ENCODE measurements around the gene TRIM62.

Gene TRIM62

DNA sequence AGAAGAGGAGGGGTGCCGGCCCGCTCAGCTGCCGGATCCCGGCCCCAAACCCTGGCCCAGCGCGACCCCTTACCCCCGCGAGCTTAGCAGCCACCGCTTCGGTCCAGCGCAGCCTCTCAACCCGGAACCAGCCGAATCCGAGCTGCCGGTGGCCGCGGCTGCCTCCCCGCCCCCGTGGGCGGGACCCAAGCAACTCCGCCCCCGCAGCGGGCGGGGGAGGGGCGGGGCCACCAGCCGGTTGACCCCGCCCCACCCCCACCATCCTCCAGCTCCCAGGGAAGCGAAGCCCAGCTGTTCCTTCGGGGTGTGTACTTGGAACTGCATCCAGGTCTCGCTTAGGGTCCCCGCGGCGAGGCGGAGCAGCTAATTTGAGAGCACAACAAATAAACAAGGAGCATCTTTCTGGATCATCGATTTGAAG lies at the start of gene TRIM62:
Gene TRIM62, minus strand, starts transcription at position 123 of the 421 bp plus-strand sequence. CDS start 611 bp downstream, outside the sequence.
- DNase-seq: peak; percentile 47

GRCh38 chr1:33231166-33231565 lies 49.3 kb upstream of the TRIM62 start:
- DNase-seq: no peak

DNA sequence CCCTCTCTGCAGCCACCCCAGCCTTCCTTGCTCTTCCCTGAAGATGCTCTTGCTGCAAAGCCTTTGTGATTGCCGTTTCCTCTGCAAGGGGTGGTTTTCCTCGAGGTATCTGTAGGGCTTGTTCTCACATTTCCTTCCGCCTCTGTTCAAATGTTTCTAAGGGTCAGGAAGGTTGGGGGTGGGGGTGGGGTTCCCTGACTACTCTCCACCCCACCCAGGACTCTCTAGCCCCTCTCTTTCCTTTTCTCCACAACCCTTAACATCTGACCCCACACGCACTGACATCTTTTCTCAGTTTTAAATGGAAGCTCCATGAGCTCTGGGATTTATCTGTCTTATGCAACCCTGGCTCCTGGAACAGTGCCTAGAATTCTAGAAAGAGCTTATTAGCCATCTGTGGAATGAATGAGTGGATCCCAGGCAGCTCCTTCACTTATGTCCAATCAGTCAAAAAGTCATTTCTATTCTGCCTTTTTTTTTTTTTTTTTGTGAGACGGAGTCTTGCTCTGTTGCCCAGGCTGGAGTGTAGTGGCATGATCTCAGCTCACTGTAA lies 47.2 kb upstream of the TRIM62 start:
- DNase-seq: peak; percentile 72

- DNase-seq: no peak
Observed at GRCh38 chr1:33225586-33225985, 43.7 kb upstream of the TRIM62 start.

DNA sequence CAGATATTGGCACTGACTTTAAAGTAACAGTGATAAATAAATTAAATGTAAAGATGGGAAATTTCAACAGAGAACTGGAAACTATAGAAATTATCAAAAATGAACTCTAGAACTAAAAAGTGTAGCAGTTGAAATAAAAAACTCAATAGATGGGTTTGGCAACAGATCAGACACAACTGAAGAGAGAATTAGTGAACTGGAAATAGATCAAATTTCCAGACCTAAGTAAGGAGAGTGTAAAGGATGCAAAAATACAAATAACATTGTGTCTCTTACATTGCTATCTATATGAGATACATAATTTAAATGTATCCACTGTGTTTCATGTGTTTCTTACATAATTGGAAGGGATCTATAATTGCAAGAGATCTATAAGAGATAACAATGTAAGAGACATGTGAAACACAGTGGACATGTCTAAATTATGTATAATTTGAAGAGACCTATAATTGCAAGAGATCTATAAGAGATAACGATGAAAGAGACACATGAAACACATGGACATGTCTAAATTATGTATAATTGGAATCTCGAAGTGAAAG lies 42.4 kb upstream of the TRIM62 start:
- DNase-seq: no peak

GRCh38 chr1:33222381-33222780 lies 40.5 kb upstream of the TRIM62 start:
- no peak for DNase-seq

DNA sequence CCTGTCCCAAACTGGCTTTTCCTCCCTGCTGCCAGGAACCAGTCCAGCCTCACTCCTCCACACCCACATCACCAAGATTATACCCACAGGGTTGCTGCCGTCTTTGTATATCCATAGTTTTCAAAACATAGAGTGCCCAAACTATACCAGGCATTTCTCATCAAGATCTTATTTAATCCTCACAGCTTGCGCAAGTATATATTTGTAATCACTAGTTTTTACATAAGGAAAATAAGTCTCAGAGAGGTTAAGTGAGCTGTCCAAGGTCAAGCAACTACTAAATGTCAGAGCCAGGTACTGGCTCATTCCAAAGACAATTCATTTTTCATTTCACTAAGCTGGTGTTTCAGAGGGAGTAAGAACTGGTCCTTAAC lies 39.5 kb upstream of the TRIM62 start:
- DNase-seq: no peak

- no peak for DNase-seq
Observed at GRCh38 chr1:33220676-33221384, 39.0 kb upstream of the TRIM62 start.

- DNase-seq: no peak
Observed at GRCh38 chr1:33219886-33220661, 38.2 kb upstream of the TRIM62 start.

GRCh38 chr1:33211972-33212371 lies 30.1 kb upstream of the TRIM62 start:
- DNase-seq: no peak

DNA sequence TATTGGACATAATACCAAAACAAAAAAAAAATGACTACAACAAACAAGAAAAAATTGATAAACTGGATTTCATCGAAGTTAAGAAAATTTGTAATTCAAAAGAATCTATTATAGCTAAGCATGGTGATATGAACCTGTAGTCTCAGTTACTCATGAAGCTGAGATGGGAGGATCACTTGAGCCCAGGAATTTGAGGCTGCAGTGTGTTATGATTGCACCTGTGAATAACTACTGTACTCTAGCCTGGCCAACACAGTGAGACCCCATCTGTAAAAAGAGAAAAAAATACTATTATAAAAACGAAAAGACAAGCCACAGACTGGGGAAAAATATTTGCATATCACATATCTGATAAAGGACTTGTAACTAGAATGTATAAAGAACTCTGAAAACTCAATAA lies 24.5 kb upstream of the TRIM62 start:
- DNase-seq: no peak

DNA sequence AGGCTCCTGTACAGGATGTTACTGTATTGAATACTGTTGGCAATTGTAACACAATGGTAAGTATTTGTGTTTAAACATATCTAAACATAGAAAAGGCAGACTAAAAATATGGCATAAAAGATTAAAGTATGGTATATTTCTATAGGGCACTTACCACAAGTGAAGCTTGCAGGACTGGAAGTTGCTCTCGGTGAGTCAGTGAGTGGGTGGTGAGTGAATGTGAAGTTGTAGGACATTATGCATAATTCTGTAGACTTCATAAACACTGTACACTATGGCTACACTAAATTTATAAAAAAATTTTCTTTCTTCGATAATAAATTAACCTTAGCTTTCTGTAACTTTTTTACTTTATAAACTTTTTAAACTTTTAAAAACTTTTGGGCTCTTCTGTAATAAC lies 13.7 kb upstream of the TRIM62 start:
- DNase-seq: no peak

DNA sequence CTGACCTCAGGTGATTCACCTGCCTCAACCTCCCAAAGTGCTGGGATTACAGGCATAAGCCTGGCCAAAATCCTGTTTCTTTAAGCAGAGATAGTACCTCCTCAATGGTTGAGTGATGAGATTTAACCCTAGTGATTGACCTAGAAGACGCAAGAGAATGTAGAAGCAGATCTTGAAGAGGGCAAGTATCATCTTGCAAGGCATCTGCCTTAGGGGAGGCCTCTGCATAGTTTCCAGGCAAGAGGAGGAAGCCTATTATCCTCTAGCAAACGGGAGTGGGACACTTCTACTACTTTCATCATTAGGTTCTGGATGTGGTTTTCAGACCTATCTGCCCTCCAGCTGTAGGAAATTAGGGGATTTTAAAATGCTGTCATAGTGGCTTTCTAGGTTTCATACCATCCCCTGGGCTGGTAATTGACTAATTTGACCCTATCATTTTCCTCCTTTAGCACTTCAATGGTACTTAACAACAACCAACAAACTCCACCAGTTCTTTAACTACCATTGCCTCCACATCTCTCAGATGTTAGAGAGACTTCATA lies 10.0 kb upstream of the TRIM62 start:
- DNase-seq: no peak

- DNase-seq: no peak
Observed at GRCh38 chr1:33190701-33191100, 8.9 kb upstream of the TRIM62 start.

- no peak for DNase-seq
Observed at GRCh38 chr1:33188572-33189275, 6.9 kb upstream of the TRIM62 start.

- DNase-seq: no peak
Observed at GRCh38 chr1:33186936-33187335, 5.1 kb upstream of the TRIM62 start.

DNA sequence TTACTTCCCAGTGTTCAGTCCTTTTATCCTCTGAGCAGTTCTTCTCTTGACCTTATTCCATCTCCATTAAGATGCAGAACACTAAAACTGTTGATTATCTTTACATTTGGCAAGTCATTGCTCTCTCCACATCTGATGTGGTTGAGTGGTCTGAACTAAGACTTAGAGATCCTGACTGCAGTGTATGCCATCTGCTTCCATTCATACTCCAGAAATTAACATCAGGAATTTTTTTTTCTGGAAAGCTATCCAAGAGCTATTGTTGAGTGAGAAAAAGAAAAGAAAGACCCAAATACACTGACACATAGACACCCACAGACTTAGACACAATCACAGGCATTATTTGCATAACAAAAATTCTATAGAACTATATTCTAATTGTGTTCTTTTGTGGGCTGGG lies 3.7 kb upstream of the TRIM62 start:
- DNase-seq: no peak

- no peak for DNase-seq
Observed at GRCh38 chr1:33183306-33183705, 1.5 kb upstream of the TRIM62 start.

DNA sequence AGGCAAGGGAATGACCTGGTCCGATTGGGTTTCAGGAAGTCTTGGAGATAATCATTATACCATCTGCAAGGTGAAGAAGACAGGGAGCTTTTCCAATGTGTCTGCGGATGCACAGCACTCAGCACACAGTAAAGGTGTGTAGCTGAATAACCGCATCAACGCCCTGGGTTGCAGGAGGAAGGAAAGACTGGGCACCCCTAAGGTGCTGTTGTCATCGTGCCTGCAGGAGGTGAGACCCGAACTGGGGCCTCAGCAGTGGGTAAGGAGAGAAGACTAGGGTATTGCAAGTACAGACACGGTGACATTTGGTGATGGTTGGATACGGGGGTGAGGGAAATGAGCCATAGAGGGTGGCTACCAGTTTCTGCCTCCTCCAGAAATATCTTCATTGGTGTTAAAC lies 1.1 kb upstream of the TRIM62 start:
- no peak for DNase-seq

DNA sequence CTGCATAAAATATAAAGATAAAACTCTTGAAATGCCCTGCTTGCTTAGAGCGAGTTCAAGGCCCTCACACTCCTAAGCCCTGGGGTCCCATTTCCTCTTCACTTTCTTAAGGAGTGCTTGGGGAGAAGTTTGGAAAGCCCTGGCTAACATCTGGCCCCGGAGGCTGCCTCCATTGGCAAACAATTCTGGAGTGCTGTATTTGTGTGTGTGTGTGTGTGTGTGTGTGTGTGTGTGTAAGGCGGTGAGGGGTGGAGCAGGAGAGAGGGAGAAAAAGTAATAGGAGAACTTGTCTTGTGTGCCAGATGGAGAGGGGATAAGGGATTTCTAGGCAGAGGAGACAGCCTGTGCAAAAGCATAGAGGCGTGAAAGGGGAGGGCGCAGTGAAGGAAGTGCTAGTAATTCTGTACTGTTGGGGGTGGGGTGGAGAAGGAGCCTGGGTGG lies 578 bp upstream of the TRIM62 start:
- DNase-seq: no peak

GRCh38 chr1:33180911-33181890 lies 642 bp downstream of the TRIM62 start:
- DNase-seq: no peak
